Activated naive CD4-positive, alpha-beta T cell treated with anti-CD3 and anti-CD28 coated beads for 36 hours (primary cell): ENCODE measurements around the gene SPCS1. TPM values are rescaled to one million over a fixed set of nuclear protein-coding genes. Genes with fewer than 3 reads are reported as not detected.

Source experiments
- CTCF ChIA-PET: fragments of 350-600 bp; sonication (Branson Sonifier 250); formaldehyde crosslinking; loops from one replicate; lab custom pipeline; 2021; ENCODE audit warnings: antibody characterized with exemption; lab: Charles Lee
- DNase-seq: peaks from one replicate; pipeline ENCODE4 v3.0.0-alpha.2; 2020
- H3K27ac Mint-ChIP-seq: one replicate; pipeline ENCODE4 v1.8.0; 2021; ENCODE audit warnings: mild to moderate bottlenecking, mixed read lengths
- H3K27me3 Mint-ChIP-seq: one replicate; pipeline ENCODE4 v1.8.0; 2021; ENCODE audit warnings: low read depth, mixed read lengths
- H3K36me3 Mint-ChIP-seq: one replicate; pipeline ENCODE4 v1.8.0; 2021; ENCODE audit warnings: low read depth, mixed read lengths
- H3K4me1 Mint-ChIP-seq: one replicate; pipeline ENCODE4 v1.8.0; 2021; ENCODE audit warnings: low read depth, mixed read lengths
- H3K4me3 Mint-ChIP-seq: one replicate; pipeline ENCODE4 v1.8.0; 2021; ENCODE audit warnings: mild to moderate bottlenecking, moderate library complexity, mixed read lengths
- H3K9me3 Mint-ChIP-seq: one replicate; pipeline ENCODE4 v1.8.0; 2021; ENCODE audit warnings: mixed read lengths
- intact Hi-C: fragments of 100-400 bp; cut with micrococcal nuclease; formaldehyde crosslinking; loops from one replicate; pipeline ENCODE4 v1.15.1; 2023
- total RNA-seq, 2 experiments: library from RNA; stranded (reverse); gene quantifications; one replicate each; pipeline ENCODE4 v1.2.3, GENCODE V29; 2021

SPCS1 gene
- total RNA-seq, 2 experiments from 2014 or later: 118 to 123 TPM

DNA sequence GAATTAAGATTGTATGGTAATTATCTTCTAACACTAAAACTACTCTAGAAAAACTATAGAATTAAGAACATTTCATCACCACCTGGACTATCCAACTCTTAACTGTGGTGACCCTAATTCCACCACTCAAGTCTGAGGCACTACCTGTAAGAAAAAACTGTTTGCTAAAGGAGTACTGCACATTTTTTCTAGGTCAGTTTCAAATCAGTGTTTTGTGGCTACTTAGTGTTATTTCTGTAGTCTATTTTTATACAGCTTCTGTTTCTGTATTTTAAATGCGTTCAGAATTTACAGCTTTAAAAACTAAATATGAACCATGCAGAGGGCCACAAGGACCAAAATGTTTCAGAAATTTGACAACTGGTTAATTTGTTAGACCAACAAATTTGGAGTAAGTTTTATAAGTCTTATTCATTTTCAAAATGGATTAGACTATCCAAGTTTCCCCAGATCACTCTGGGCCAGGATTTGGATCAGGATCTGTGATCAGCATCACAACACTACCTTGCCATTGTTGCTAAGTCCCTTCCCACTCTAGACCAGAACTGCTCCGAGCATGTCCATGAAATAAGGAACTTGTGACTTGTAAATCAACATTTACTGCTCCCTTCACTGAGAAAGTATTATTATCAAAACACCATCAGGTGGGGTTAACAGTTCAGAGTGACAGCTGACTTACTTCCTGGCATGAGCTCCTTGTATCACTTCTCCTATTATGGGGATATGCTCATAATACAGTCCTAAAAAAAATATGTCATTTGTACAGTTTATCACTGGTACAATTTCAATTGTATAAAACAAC is 8.9 kb upstream of the SPCS1 start:
- Mint-ChIP-seq H3K4me3 (no peak overlapping the region), H3K9me3 (no peaks in the 10 kb centered on the region), H3K4me1 (peaks cover 48% of the 10 kb centered on the region), H3K27me3 (no peaks in the 10 kb centered on the region), H3K27ac (peak overlapping the region; percentile 81), H3K36me3 (peaks cover 39% of the 10 kb centered on the region)
- intact Hi-C loops: loop anchor here (1.0 kb wide), 1 partner anchor 11 kb away; the partner anchor contains the start of gene GNL3
- no peak for DNase-seq
- CTCF ChIA-PET: no interaction called here

DNA sequence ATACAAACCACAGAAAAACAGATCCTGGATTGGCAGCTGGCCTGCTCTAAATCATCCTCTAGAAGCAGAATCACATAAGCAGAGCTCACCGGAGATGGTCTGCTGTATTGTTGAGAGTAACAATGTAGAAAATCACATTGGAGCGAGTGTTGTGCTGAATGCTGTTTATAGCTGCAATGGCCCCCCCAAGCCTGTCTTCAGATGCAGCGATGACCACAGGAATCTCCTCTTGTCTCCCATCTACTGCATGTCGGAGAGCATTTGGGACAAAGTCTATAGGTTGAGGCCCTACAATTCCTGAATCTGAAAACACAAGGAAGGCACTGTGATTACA is 8.3 kb upstream of the SPCS1 start:
- Mint-ChIP-seq H3K36me3 (peaks cover 37% of the 10 kb centered on the region), H3K9me3 (no peaks in the 10 kb centered on the region), H3K27ac (peak overlapping the region; percentile 81), H3K4me3 (no peak overlapping the region), H3K4me1 (peaks cover 47% of the 10 kb centered on the region), H3K27me3 (no peaks in the 10 kb centered on the region)
- intact Hi-C loops: no loop called here
- DNase-seq: no peak
- CTCF ChIA-PET: no interaction called here

DNA sequence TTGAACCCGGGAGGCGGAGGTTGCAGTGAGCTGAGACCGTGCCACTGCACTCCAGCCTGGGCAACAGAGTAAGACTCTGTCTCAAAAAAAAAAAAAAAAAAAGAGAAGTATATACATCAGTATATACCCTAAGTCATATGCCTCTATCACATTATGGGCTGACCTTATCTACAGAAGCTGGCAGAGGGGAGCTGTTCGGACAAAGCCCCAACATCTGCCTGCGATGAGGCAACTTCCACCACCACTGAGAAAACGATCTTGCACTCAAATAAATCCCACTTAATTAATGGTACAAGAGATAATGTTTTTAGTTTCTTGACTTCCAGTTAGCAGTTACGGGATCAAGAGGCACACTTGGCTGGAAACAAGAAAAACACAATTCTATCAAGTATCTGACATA is 2.6 kb upstream of the SPCS1 start:
- Mint-ChIP-seq H3K27me3 (no peaks in the 10 kb centered on the region), H3K9me3 (no peaks in the 10 kb centered on the region), H3K27ac (no peak overlapping the region), H3K4me3 (no peak overlapping the region), H3K4me1 (peaks cover 27% of the 10 kb centered on the region), H3K36me3 (peaks cover 8% of the 10 kb centered on the region)
- DNase-seq: no peak
- intact Hi-C loops: no loop called here
- CTCF ChIA-PET: interaction anchor here (1.3 kb wide), 1 partner anchor 17 kb away, joined by 3 read pairs; no protein-coding TSS in a partner anchor

DNA sequence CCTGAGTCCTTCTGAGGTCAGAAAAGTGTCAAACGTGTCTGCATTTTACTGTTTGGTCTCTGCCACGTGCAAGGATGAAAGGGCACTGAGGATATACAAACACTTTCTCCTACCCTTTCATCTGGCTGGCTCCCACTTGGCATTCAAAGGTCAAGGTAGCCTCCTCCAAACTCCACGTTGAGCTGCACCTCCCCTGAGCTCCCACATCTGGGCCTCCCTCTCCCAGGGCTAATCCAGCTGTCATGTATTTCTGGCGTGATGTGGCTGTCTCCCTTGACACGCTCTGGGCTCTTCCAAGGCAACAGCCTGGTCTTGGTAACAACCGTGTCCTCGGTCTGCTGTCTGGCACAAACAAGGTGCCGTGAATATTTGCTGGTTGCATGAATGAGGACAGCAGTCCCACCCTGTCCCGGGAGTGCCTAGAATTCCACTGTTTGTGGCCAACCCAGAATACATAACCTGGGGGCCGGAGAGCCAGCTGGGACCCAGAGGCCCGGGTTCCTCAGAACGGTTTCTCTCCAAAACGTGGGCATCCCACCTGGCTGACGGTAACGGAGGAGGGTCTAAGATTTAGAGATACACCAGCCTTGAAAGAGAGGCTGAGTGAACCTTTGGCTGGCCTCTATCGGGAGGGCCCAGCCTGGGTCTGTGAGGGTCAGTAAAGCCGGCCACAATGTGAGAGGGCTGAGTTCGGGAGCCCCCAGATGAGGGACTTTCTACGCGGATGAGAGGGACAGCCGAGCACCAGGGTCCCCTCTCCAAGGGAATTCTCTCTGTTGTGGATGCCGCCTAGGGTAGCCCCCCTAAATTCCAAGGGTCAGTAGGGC is 1.1 kb upstream of the SPCS1 start:
- Mint-ChIP-seq H3K9me3 (no peaks in the 10 kb centered on the region), H3K4me1 (peaks cover 27% of the 10 kb centered on the region), H3K27ac (peak overlapping the region; percentile 87), H3K36me3 (peaks cover 8% of the 10 kb centered on the region), H3K27me3 (no peaks in the 10 kb centered on the region), H3K4me3 (peak overlapping the region; percentile 94)
- CTCF ChIA-PET: interaction anchor here (0.6 kb wide), 1 partner anchor 190 kb away, joined by 4 read pairs; no protein-coding TSS in a partner anchor
- intact Hi-C loops: loop anchor here (1.0 kb wide), 2 partner anchors 10 to 20 kb away; partner anchors contain the start of gene PBRM1
- DNase-seq: peak; percentile 29

DNA sequence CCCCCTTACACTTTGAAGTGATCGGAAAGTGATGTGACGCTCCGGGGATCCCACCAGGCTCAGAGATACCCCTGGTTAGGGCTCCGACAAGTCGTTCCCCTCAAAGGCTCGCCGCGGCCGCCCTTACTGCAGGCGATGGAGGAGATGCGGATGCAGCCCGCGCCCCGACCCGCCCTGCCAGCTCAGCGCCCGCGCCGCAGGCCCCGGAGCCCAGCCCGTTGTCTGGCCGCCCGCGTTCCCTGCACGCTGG is 543 bp upstream of the SPCS1 start:
- DNase-seq: no peak
- Mint-ChIP-seq H3K4me3 (peak overlapping the region; percentile 94), H3K9me3 (no peaks in the 10 kb centered on the region), H3K36me3 (peaks cover 8% of the 10 kb centered on the region), H3K27me3 (no peaks in the 10 kb centered on the region), H3K4me1 (peaks cover 31% of the 10 kb centered on the region), H3K27ac (peak overlapping the region; percentile 87)
- intact Hi-C loops: loop anchor here (1.0 kb wide), 2 partner anchors 10 to 20 kb away; partner anchors contain the start of gene PBRM1
- CTCF ChIA-PET: interaction anchor here (0.6 kb wide), 1 partner anchor 190 kb away, joined by 4 read pairs; no protein-coding TSS in a partner anchor

DNA sequence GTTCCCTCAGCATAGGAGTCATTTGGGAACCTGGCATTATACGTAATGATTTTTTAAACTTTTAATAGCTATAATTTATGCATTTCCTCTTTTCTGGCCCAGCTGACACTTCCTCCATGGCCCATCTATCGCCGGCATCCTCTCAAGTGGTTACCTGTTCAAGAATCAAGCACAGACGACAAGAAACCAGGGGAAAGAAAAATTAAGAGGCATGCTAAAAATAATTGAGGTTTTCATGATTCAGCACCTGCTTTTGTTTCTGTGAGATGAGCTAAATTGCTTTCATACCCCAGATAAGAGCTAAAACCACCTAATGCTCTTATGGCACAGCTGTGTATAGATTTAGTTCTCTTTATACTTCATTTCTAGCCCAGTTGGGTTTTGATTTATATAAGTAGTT is 1.7 kb downstream of the SPCS1 start:
- intact Hi-C loops: no loop called here
- H3K4me3 Mint-ChIP-seq: peak overlapping the region; percentile 94
- peaks cover 8% of the 10 kb centered on the region for H3K36me3 Mint-ChIP-seq
- H3K27me3 Mint-ChIP-seq: no peaks in the 10 kb centered on the region
- no peak for DNase-seq
- CTCF ChIA-PET: interaction anchor here (0.8 kb wide), 1 partner anchor 14 kb away, joined by 3 read pairs; no protein-coding TSS in a partner anchor
- H3K9me3 Mint-ChIP-seq: no peaks in the 10 kb centered on the region
- peaks cover 28% of the 10 kb centered on the region for H3K4me1 Mint-ChIP-seq
- H3K27ac Mint-ChIP-seq: peak overlapping the region; percentile 5

DNA sequence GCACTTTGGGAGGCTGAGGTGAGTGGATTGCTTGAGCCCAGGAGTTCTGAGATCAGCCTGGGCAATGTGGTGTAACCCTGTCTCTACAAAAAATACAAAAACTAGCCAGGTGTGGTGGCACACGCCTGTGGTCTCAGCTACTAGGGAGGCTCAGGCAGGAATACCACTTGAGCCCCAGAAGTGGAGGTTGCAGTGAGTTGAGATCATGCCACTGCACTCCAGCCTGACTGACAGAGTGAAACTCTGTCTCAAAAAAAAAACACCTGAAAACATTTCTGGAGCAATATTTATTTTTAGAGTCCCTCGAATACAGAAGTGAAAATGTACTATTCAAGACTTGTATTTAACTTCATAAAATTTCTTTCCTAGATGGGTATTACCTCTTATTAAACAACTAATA is 4.6 kb downstream of the SPCS1 start:
- no peaks in the 10 kb centered on the region for H3K9me3 Mint-ChIP-seq
- no peaks in the 10 kb centered on the region for H3K27me3 Mint-ChIP-seq
- H3K4me1 Mint-ChIP-seq: peaks cover 13% of the 10 kb centered on the region
- H3K36me3 Mint-ChIP-seq: peaks cover 6% of the 10 kb centered on the region
- peak overlapping the region; percentile 36 for H3K27ac Mint-ChIP-seq
- no peak for DNase-seq
- CTCF ChIA-PET: no interaction called here
- intact Hi-C loops: no loop called here
- H3K4me3 Mint-ChIP-seq: no peak overlapping the region

DNA sequence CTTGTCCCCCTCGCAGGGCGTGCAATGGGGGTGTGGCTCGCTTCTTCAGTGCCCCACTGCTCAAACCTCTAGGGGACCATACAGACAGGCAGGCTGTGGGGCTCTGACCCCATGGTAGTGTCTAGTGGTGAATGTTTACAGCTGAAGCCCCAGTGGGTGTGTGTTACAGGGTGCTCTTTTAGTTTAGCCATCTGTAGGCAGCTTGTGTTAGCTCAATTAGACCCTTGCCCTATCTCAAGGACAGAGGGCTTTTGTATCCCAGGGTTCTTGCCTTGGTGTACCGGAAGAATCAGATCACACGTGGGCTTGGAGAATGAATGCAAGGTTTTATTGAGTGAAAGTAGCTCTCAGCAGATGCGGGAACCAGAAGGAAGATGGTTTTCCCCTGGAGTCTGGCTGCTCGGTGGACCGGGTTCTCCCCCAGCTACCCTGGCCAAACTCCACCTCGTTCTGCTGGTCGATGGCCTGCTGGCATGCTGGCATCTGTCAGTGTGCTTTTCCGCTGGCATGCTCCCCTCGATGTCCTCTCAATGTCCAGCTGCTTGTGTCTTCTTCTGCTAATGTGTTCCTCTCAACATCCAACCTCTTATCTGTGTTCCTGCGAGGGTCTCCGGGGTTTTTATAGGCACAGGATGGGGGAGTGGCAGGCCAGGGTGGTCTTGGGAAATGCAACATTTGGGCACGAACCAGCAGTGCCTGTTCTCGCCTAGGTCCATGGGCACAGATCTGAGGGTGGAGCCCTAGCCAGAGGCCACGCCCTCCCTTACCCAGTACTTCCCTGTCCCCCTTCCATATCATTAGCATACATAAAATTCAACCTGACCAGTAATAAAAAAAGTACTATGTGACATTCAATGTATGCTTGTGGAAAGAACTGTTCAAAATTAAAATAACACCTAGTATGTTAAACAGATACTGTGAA is 6.6 kb downstream of the SPCS1 start:
- Mint-ChIP-seq H3K27me3 (no peaks in the 10 kb centered on the region), H3K4me1 (peaks cover 12% of the 10 kb centered on the region), H3K36me3 (peaks cover 4% of the 10 kb centered on the region), H3K9me3 (no peaks in the 10 kb centered on the region), H3K4me3 (no peak overlapping the region), H3K27ac (no peak overlapping the region)
- DNase-seq: no peak
- intact Hi-C loops: no loop called here
- CTCF ChIA-PET: interaction anchor here (0.6 kb wide), 1 partner anchor 137 kb away, joined by 3 read pairs; no protein-coding TSS in a partner anchor

DNA sequence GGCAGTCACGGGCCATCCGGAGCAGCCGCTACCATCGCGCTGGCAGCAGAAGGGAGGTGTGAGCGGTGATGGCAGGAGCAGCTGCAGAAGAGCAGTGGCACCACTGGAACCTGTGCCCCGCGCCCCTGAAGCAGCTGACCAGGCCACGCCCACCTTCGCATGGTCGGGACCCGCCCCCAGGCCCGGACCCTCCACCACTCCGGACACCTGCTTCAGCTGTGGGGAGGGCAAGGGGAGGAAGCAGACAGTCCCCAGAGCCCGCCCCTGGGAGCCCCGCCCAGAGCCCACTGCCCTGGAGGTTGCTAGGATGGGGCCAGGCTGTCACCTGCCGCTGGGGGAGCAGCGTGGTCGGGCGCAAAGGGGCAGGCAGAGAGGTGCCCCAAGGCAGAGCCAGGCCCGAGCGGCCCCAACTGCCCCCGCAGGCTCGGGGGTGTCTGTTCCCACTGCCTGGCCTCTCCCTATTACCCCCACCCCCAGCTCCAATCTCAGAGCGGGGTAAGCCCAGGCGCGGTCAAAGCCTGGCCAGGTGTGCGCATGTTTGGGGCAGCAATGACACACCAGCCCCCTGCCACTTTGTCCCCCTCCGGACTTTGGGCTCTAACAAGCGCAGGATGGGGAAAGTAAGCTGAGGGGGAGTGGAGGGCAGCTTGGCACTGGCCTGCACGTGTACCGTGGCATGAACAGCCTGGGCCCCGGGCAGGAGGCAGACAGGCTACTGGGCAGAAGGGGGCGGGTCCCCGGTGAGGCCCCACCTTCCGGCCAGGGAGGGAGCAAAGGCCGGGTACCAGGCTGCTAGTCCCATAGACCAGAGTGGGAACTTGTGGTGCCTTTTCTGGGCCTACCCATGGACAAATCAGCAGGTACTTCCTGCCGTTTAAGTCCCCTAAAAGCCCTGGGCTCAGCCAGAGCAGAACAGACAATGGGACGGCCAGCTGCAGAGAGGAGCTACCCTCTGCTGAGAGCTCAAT is 8.7 kb downstream of the SPCS1 start:
- Mint-ChIP-seq H3K27me3 (no peaks in the 10 kb centered on the region), H3K27ac (no peak overlapping the region), H3K4me1 (peaks cover 6% of the 10 kb centered on the region), H3K9me3 (peaks cover under 1% of the 10 kb centered on the region), H3K36me3 (peaks cover 7% of the 10 kb centered on the region), H3K4me3 (no peak overlapping the region)
- intact Hi-C loops: no loop called here
- CTCF ChIA-PET: no interaction called here
- DNase-seq: no peak

DNA sequence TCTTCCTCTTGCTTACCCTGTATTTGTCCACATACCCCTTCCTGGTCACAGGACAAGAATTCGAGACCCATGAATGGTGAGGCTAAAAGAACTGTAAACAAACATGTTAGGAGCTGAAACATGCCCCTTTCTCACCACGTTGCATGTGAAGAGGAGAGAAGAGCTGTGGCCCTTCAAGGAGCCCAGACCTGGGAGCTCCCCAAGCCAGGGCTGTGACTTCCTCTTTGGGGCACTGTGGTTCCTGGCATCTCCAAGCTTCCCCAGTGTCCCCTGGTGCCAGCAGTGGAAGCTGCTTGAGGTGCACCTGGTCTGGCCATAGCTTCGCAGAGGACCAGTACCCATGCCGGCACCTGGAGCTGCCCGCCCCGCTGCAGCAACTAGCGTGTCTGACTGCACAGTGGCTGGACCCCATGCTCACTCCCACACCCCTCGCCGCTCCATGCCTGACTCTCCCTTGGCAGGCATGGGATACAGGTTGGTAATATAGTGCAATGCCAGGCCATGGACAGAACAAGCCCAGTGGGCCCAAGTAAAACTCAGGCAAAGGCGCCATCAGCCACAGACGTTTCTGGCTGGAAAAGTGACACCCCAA is 9.9 kb downstream of the SPCS1 start:
- Mint-ChIP-seq H3K27ac (no peak overlapping the region), H3K36me3 (peaks cover 14% of the 10 kb centered on the region), H3K9me3 (peaks cover 2% of the 10 kb centered on the region), H3K27me3 (no peaks in the 10 kb centered on the region), H3K4me3 (no peak overlapping the region), H3K4me1 (peaks cover 11% of the 10 kb centered on the region)
- no peak for DNase-seq
- CTCF ChIA-PET: no interaction called here
- intact Hi-C loops: no loop called here

DNA sequence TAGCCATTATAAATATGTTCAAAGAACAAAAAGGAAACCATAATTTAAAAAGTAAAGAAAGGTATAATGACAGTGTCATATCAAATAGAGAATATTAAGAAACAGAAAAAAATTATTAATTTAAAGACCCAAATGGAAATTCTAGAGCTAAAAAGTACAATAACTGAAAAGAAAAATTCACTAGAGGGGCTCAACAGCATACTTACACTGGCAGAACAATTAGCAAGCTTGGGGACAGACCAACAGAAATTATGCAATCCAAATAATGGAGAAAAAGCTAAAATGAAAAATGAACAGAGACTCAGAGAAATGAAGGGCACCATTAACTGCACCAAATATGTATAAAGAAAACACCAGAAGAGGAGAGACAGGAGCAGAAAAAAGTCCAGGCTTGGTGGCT is 13.7 kb downstream of the SPCS1 start:
- intact Hi-C loops: no loop called here
- H3K27me3 Mint-ChIP-seq: no peaks in the 10 kb centered on the region
- H3K27ac Mint-ChIP-seq: no peak overlapping the region
- H3K4me3 Mint-ChIP-seq: no peak overlapping the region
- H3K4me1 Mint-ChIP-seq: peaks cover 28% of the 10 kb centered on the region
- no peak for DNase-seq
- peaks cover 2% of the 10 kb centered on the region for H3K9me3 Mint-ChIP-seq
- peaks cover 16% of the 10 kb centered on the region for H3K36me3 Mint-ChIP-seq
- CTCF ChIA-PET: interaction anchor here (0.6 kb wide), 1 partner anchor 83 kb away, joined by 5 read pairs; no protein-coding TSS in a partner anchor
